ENCODE data around the gene TIMP3. TPM values are rescaled to one million over a fixed set of nuclear protein-coding genes. Genes with fewer than 3 reads are reported as not detected.
A peak's percentile ranks its signal among the peaks of the same experiment; 100 is the strongest.

Gene TIMP3
- total RNA-seq, 1 experiment from 2014 or later = 41.0 TPM

GRCh38 chr22:32880893-32881596, 79.5 kb downstream of the TIMP3 start:
- DNase-seq (ENCODE audit: low read depth) = peak; percentile 86

GRCh38 chr22:32882360-32882755, 80.9 kb downstream of the TIMP3 start:
- DNase-seq (ENCODE audit: low read depth) = no peak

GRCh38 chr22:32882774-32883530, 81.4 kb downstream of the TIMP3 start:
- DNase-seq (ENCODE audit: low read depth) = no peak

- DNase-seq (ENCODE audit: low read depth) = no peak
Observed at GRCh38 chr22:32887324-32887980, 85.9 kb downstream of the TIMP3 start.

GRCh38 chr22:32888976-32889375, 87.5 kb downstream of the TIMP3 start:
- DNase-seq (ENCODE audit: low read depth) = no peak

GRCh38 chr22:32896891-32897290, 95.4 kb downstream of the TIMP3 start:
- DNase-seq (ENCODE audit: low read depth) = no peak

GRCh38 chr22:32897400-32897799, 95.9 kb downstream of the TIMP3 start:
- DNase-seq (ENCODE audit: low read depth) = no peak

GRCh38 chr22:32900886-32901635, 99.6 kb downstream of the TIMP3 start:
- no peak for DNase-seq (ENCODE audit: low read depth)

- DNase-seq (ENCODE audit: low read depth) = no peak
Observed at GRCh38 chr22:32901925-32902324, 100.4 kb downstream of the TIMP3 start.

- no peak for DNase-seq (ENCODE audit: low read depth)
Observed at GRCh38 chr22:32903507-32903906, 102.0 kb downstream of the TIMP3 start.

- DNase-seq (ENCODE audit: low read depth) = peak; percentile 25
Observed at GRCh38 chr22:32904044-32904443, 102.5 kb downstream of the TIMP3 start.

GRCh38 chr22:32905400-32905799, 103.9 kb downstream of the TIMP3 start:
- no peak for DNase-seq (ENCODE audit: low read depth)

- no peak for DNase-seq (ENCODE audit: low read depth)
Observed at GRCh38 chr22:32909581-32910428, 108.3 kb downstream of the TIMP3 start.

GRCh38 chr22:32910429-32910772, 108.9 kb downstream of the TIMP3 start:
- no peak for DNase-seq (ENCODE audit: low read depth)

GRCh38 chr22:32911503-32911902, 110.0 kb downstream of the TIMP3 start:
- no peak for DNase-seq (ENCODE audit: low read depth)
